Renal cortex interstitium (tissue), 11 donors: ENCODE measurements around the gene MIEF1. TPM values are rescaled to one million over a fixed set of nuclear protein-coding genes. Genes with fewer than 3 reads are reported as not detected.
"Not testable (repeated sequence)": the region's sequence is repeated elsewhere in the genome, so short reads cannot be mapped to it uniquely, and the experiment has no call there.

ENCODE experiments used
- DNase-seq, 11 donors: peaks; one replicate each; pipeline ENCODE4 v3.0.0-alpha.2; 2013; ENCODE audit warnings: low read depth in 9 of 11, low spot score in 4 of 11; ENCODE audit errors: extremely low read depth in 1 of 11
- polyA plus RNA-seq, 3 donors: library from polyadenylated mRNA; unstranded; fragments of 120-200 nt; gene quantifications; one replicate each; pipeline ENCODE4 v1.2.1, GENCODE V29; 2013; ENCODE audit not compliant: insufficient read length in 3 of 3

Gene MIEF1
- polyA plus RNA-seq, 3 donors: 32.3 to 36.0 (median 34.8) TPM

- not testable (repeated sequence) for DNase-seq
These were observed 19.2 kb downstream of the MIEF1 start for GRCh38 chr22:39521106-39521885.

DNA sequence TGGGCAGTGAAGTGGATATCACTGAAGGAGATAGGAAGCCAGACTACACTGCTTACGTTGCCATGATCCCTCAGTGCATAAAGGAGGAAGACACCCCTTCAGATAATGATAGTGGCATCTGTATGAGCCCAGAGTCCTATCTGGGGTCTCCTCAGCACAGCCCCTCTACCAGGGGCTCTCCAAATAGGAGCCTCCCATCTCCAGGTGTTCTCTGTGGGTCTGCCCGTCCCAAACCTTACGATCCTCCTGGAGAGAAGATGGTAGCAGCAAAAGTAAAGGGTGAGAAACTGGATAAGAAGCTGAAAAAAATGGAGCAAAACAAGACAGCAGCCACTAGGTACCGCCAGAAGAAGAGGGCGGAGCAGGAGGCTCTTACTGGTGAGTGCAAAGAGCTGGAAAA is 20.0 kb downstream of the MIEF1 start:
- not testable (repeated sequence) for DNase-seq

GRCh38 chr22:39522567-39523300 is 20.6 kb downstream of the MIEF1 start:
- no peak for DNase-seq

DNA sequence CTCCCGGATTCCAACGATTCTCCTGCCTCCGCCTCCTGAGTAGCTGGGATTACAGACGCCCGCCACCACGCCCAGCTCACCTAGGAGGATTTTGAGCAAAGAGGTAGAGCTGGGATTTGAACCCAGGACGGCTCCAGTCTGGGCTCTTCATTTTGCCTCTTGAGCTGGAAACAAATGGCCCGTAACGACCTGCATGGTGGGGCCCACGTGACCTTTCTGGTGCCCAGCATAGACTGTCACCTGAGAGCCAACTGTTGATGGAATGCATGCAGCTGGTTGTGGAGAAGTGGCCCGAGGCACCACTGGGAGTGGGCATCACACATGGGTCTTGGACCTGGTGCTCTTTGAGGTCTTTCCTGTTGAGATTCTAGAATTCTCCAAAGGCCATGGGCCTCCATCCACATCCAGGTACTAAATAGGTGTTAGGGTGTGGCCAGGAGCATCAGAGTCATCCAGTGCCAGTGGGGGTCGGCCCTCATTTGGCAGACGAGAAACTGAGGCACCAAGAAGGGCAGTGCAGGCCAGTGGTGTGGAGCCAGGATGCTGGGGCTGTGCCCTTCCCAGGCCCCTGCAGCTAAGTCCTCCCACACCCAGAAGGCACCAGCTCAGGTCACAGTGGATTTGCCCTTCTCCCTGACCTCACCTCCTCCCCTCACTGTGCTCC is 22.1 kb downstream of the MIEF1 start:
- no peak for DNase-seq

DNA sequence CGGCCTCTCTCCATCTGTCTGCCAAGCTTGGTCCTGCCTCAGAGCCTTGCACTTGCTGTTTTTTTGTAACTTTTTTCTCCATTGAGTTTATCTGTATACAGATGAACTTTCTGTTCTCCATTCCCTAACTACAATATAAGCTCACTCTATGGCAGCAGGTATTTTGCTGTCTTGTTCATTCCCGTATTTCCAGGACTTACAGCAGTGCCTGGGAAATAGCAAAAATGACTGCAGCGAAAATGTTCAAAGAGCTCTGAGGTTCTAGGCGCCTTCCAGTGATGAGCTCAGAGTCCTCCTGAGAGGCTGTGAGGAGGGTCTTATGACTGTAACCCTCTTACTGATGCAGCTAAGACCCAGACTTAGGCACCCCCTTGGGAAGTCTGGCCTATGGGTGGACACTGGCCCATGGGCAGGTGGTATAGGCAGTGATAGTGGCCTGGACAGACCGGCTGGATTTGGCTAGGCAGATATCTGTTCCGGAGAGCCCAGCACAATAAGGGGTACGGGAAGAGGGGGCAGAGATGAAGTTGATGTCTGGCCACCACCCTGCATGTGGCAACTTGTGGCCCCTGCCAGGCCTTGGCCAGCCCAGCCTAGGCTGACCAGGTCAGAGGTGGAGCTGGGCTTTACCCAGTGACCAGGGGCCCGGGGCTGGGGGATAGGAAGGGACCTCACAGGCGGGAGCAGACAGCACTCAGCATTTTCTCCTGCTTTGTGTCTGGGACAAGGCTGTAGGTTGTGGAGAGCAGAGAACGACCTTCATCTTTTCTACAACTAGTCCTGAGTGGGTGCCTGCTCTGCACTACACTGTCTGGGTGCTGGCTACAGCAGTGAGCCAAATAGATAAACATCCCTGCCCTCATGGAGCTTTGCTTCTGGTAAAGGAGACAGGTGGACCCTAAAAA is 22.9 kb downstream of the MIEF1 start:
- no peak for DNase-seq

- no peak for DNase-seq
These were observed 23.5 kb downstream of the MIEF1 start for GRCh38 chr22:39525658-39525975.

GRCh38 chr22:39526736-39527171 is 24.7 kb downstream of the MIEF1 start:
- no peak for DNase-seq

GRCh38 chr22:39527481-39527961 is 25.4 kb downstream of the MIEF1 start:
- no peak for DNase-seq

GRCh38 chr22:39528080-39528661 is 26.1 kb downstream of the MIEF1 start:
- no peak for DNase-seq

GRCh38 chr22:39528681-39529486 is 26.8 kb downstream of the MIEF1 start:
- peak in 9 of 11 donors; percentile 75 to 89 (median 85) for DNase-seq

GRCh38 chr22:39529487-39529851 is 27.4 kb downstream of the MIEF1 start:
- no peak for DNase-seq

DNA sequence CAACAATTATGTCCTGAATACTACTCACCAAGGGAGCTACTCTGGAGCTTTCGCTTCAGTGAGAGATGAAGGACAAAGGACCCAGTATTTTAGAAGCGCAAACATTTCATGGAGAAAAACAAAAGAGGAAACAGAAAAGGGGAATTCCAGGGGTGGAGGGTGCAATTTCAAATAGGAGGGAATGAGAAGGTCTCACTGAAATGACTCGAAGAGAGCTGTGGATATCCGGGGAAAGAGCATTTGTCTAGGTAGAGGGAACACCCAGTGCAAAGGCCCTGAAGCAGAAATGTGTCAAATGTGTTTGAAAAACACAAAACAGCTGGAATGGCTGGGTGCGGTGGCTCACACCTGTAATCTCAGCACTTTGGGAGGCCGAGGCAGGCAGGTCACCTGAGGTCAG is 28.0 kb downstream of the MIEF1 start:
- DNase-seq: no peak

DNA sequence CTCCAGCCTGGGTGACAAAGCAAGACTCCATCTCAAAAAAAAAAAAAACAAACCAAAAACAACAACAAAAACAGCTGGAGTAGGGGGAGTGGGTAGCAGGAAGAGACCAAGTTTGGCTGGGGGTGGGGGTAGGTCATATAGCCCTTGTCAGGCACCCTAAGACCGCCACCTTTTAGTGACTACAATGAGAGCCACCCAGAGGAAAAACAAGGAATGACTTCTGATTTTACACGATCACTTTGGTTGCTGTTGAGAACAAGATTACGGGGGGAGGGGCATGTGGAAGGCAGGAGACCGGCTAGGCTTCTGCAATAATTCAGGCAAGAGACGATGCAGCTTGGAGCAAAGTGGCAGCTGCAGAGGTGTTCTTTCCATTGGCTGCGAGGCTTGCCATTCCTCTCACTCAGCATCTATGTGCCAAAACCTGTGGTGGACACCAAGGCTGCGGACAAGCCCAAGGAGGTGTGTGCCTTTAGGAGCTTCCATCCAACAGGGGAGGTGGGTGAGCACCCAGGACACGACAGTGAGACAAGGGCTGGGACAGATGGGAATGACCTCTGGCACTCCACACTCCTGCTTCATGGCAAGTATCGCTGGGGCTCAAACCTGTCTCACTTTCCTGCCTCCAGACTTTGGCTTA is 28.7 kb downstream of the MIEF1 start:
- DNase-seq: no peak

DNA sequence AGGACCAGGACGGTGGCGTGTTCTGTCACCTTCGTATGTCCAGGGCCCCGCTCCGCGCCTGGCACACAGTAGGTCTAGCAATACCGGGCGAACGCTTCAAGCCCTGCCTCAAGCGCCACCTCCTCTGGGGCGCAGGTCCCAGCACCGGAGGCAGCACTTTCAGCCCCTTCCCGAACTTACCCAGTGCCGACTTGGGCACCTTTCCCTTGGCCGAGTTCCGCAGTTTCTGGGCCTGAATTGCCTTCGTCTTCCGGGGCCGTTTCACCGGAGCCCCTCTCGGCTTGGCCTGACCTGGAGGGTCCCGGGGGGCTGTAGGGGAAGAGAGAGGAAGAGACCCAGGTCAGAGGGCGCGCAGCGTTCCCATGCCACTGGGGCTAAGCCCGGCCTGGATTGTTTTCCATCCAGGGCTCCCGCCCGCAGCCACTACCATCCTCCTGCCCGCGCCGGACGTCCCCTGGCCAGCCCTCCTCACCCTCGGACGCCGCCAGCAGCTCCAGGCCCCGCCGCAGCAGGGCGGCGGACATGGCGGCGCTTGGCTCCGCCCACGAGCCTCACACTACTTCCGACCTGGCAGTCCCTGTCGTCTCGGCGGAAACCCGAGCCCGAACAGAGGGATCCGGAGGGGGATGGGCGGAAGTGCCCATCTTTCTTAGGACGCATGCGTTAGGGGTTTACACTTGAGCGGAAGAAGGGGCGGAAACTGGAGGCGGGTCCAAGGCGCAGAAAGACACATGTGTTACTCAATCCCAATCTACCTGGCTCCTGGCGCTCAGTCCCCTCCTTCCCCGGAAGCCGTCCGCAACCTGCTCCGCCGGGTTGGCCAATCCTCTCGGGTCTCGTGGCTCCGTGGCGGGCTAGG is 30.4 kb downstream of the MIEF1 start, which contains the start of gene RPS19BP1:
Gene RPS19BP1 (minus strand): TSS at position 534 of the 859 bp plus-strand sequence. CDS start 10 bp downstream, at position 524.
- peak; percentile 98 to 100 (median 100) for DNase-seq

GRCh38 chr22:39534092-39534506 is 32.0 kb downstream of the MIEF1 start:
- DNase-seq: no peak
